H1 (cell line): Measurements from ENCODE around the gene SLC1A7. TPM values are rescaled to one million over a fixed set of nuclear protein-coding genes. Genes with fewer than 3 reads are reported as not detected.

Source experiments
- CTCF ChIA-PET: fragments of 300-600 bp; sonication (Branson Sonifier 250); formaldehyde crosslinking; loops from one replicate; lab custom pipeline; 2021; ENCODE audit not compliant: partially characterized antibody; lab: Charles Lee
- POLR2A ChIA-PET: fragments of 300-600 bp; sonication (Branson Sonifier 250); formaldehyde crosslinking; loops from one replicate; lab custom pipeline; 2021; ENCODE audit warnings: inconsistent platforms; ENCODE audit not compliant: partially characterized antibody; lab: Charles Lee
- DNase-seq, 2 experiments: peaks; one replicate each; pipeline versions ENCODE4 v3.0.0 to v3.0.0-alpha.2; 2010 to 2022; ENCODE audit warnings: low spot score in 2 of 2, low read depth in 1 of 2, mixed read lengths in 1 of 2
- FAIRE-seq: peaks from 2 replicates; lab custom pipeline; 2011; peaks lifted over from hg19 to GRCh38; lab: Jason Lieb, UNC
- H2AFZ ChIP-seq: 2 replicates; pipeline ENCODE4 v1.8.1; 2012; ENCODE audit warnings: low read length, inconsistent platforms
- H2AK5ac ChIP-seq: 2 replicates; pipeline ENCODE4 v1.6.1; 2013; ENCODE audit warnings: low read depth, low read length
- H2BK120ac ChIP-seq: replicated peaks from 2 replicates; pipeline ENCODE3; 2013; ENCODE audit warnings: low read depth, low read length, inconsistent platforms
- H2BK12ac ChIP-seq: 2 replicates; pipeline ENCODE4 v1.6.1; 2013; ENCODE audit warnings: low read depth, low read length
- H2BK15ac ChIP-seq: 2 replicates; pipeline ENCODE4 v1.6.1; 2013; ENCODE audit warnings: low read length
- H2BK20ac ChIP-seq: 2 replicates; pipeline ENCODE4 v1.6.1; 2013; ENCODE audit warnings: low read length
- H2BK5ac ChIP-seq: 2 replicates; pipeline ENCODE4 v1.6.1; 2013; ENCODE audit warnings: low read depth, low read length
- H3K14ac ChIP-seq: 2 replicates; pipeline ENCODE4 v1.6.1; 2013; ENCODE audit warnings: inconsistent platforms; ENCODE audit not compliant: insufficient read length
- H3K18ac ChIP-seq: 2 replicates; pipeline ENCODE4 v1.6.1; 2013; ENCODE audit warnings: low read length; ENCODE audit errors: extremely low read depth
- H3K23ac ChIP-seq: 2 replicates; pipeline ENCODE4 v1.6.1; 2013; ENCODE audit warnings: inconsistent platforms; ENCODE audit not compliant: insufficient read length
- H3K23me2 ChIP-seq: 2 replicates; pipeline ENCODE4 v1.6.1; 2013; ENCODE audit warnings: low read depth, low read length
- H3K27ac ChIP-seq: 2 replicates; pipeline ENCODE4 v1.6.1; 2011; ENCODE audit warnings: low read depth, low read length, inconsistent platforms
- H3K27me3 ChIP-seq, 4 experiments: replicated peaks in 1 of 4; 1 replicate in 1 of 4; 2 replicates in 3 of 4; pipeline versions ENCODE4 v1.6.1 to v1.8.1; 2011 to 2013; ENCODE audit warnings: low read length in 3 of 4, mild to moderate bottlenecking in 3 of 4, inconsistent platforms in 2 of 4, mixed read lengths in 2 of 4, moderate library complexity in 1 of 4; ENCODE audit not compliant: control insufficient read depth in 3 of 4, insufficient read depth in 3 of 4; ENCODE audit errors: extremely low read depth in 1 of 4
- H3K36me3 ChIP-seq, 4 experiments: 2 replicates each; pipeline versions ENCODE4 v1.6.1 to v1.8.1; 2011 to 2013; ENCODE audit warnings: mild to moderate bottlenecking in 4 of 4, low read length in 3 of 4, moderate library complexity in 2 of 4, control low read depth in 1 of 4, inconsistent platforms in 1 of 4; ENCODE audit not compliant: insufficient read depth in 4 of 4, control insufficient read depth in 2 of 4
- H3K4ac ChIP-seq: replicated peaks from 2 replicates; pipeline ENCODE3; 2013; ENCODE audit warnings: low read length, low read depth, mixed read lengths, inconsistent platforms; ENCODE audit not compliant: insufficient read length
- H3K4me1 ChIP-seq, 4 experiments: replicated peaks in 1 of 4; 1 replicate in 1 of 4; 2 replicates in 3 of 4; pipeline versions ENCODE4 v1.6.1 to v1.8.1; 2011 to 2013; ENCODE audit warnings: low read length in 3 of 4, inconsistent platforms in 2 of 4, mixed read lengths in 1 of 4; ENCODE audit not compliant: insufficient read depth in 4 of 4, control insufficient read depth in 3 of 4
- H3K4me2 ChIP-seq, 2 experiments: 2 replicates each; pipeline versions ENCODE4 v1.6.1 to v1.8.1; 2011 to 2013; ENCODE audit warnings: low read depth in 2 of 2, low read length in 2 of 2, control low read depth in 1 of 2, inconsistent platforms in 1 of 2, mild to moderate bottlenecking in 1 of 2; ENCODE audit not compliant: insufficient read depth in 1 of 2
- H3K4me3 ChIP-seq, 4 experiments: fragments of 200-600, 300-600 bp in 1 of 4; sonication (generic), shearing (Covaris generic), sonication (Bioruptor Twin) in 1 of 4; 2 replicates each; pipeline versions ENCODE4 v1.5.1 to v1.8.1; 2011 to 2016; ENCODE audit warnings: low read length in 4 of 4, low read depth in 3 of 4, control low read depth in 2 of 4, inconsistent platforms in 2 of 4, mild to moderate bottlenecking in 2 of 4, mixed read lengths in 1 of 4, moderate library complexity in 1 of 4; ENCODE audit not compliant: insufficient read depth in 2 of 4; ENCODE audit errors: extremely low read depth in 1 of 4
- H3K56ac ChIP-seq: replicated peaks from 2 replicates; pipeline ENCODE3; 2013; ENCODE audit warnings: low read depth, mild to moderate bottlenecking, mixed read lengths, low read length, inconsistent platforms; ENCODE audit not compliant: insufficient read length
- H3K79me1 ChIP-seq: 2 replicates; pipeline ENCODE4 v1.6.1; 2013; ENCODE audit warnings: low read depth, low read length, control low read depth
- H3K79me2 ChIP-seq, 2 experiments: 2 replicates each; pipeline versions ENCODE4 v1.6.1 to v1.8.1; 2012 to 2013; ENCODE audit warnings: low read length in 2 of 2, mild to moderate bottlenecking in 2 of 2, inconsistent platforms in 1 of 2; ENCODE audit not compliant: insufficient read depth in 2 of 2, control insufficient read depth in 1 of 2
- H3K9ac ChIP-seq, 4 experiments: replicated peaks in 1 of 4; 1 replicate in 1 of 4; 2 replicates in 3 of 4; pipeline versions ENCODE4 v1.6.1 to v1.8.1; 2011 to 2013; ENCODE audit warnings: low read depth in 3 of 4, low read length in 3 of 4, control low read depth in 2 of 4, mild to moderate bottlenecking in 2 of 4, moderate library complexity in 2 of 4, inconsistent platforms in 1 of 4; ENCODE audit errors: extremely low read depth in 1 of 4
- H3K9me3 ChIP-seq, 2 experiments: 2 replicates each; pipeline versions ENCODE4 v1.6.1 to v1.8.1; 2012 to 2013; ENCODE audit warnings: mild to moderate bottlenecking in 2 of 2, moderate library complexity in 2 of 2, control low read depth in 1 of 2, inconsistent platforms in 1 of 2, low read depth in 1 of 2, low read length in 1 of 2, mixed read lengths in 1 of 2; ENCODE audit not compliant: insufficient read depth in 2 of 2
- H4K20me1 ChIP-seq, 2 experiments: replicated peaks in 1 of 2; 2 replicates each; pipeline versions ENCODE3 to v1.8.1; 2011 to 2013; ENCODE audit warnings: inconsistent platforms in 2 of 2, low read length in 2 of 2, mild to moderate bottlenecking in 1 of 2; ENCODE audit not compliant: insufficient read depth in 2 of 2, control insufficient read depth in 1 of 2
- H4K5ac ChIP-seq: 2 replicates; pipeline ENCODE4 v1.6.1; 2013; ENCODE audit warnings: low read length, low read depth, mixed read lengths, inconsistent platforms; ENCODE audit not compliant: insufficient read length
- H4K8ac ChIP-seq: 2 replicates; pipeline ENCODE4 v1.8.0; 2013; ENCODE audit warnings: mild to moderate bottlenecking, moderate library complexity, low read length, inconsistent platforms; ENCODE audit not compliant: insufficient read depth; ENCODE audit errors: extremely low read depth
- H4K91ac ChIP-seq: replicated peaks from 2 replicates; pipeline ENCODE3; 2013; ENCODE audit warnings: low read length, mixed read lengths, inconsistent platforms; ENCODE audit not compliant: insufficient read length
- ASH2L ChIP-seq: fragments of 200-600, 300-600 bp; sonication (generic); IDR thresholded peaks from one replicate; pipeline ENCODE4 v1.7.1; 2017; ENCODE audit warnings: low read length
- BACH1 ChIP-seq: IDR thresholded peaks from 2 replicates; pipeline ENCODE4 v1.6.1; 2012; ENCODE audit warnings: low read length, improper control_type of control experiment
- BCL11A ChIP-seq, 2 experiments: IDR thresholded peaks; one replicate each; pipeline ENCODE4 v1.6.1; 2011; ENCODE audit warnings: low read depth in 2 of 2, low read length in 2 of 2, mild to moderate bottlenecking in 2 of 2
- CHD1 ChIP-seq: IDR thresholded peaks from 2 replicates; pipeline ENCODE4 v1.6.1; 2012; ENCODE audit warnings: low read depth, low read length, improper control_type of control experiment
- EP300 ChIP-seq, 2 experiments: IDR thresholded peaks; 1 replicate in 1 of 2; 2 replicates in 1 of 2; pipeline ENCODE4 v1.6.1; 2011 to 2012; ENCODE audit warnings: low read depth in 2 of 2, low read length in 2 of 2, mild to moderate bottlenecking in 2 of 2, borderline replicate concordance in 1 of 2, inconsistent platforms in 1 of 2, moderate library complexity in 1 of 2
- HDAC2 ChIP-seq, 2 experiments: fragments of 300-600 bp in 1 of 2; sonication (generic) in 1 of 2; IDR thresholded peaks; 2 replicates each; pipeline ENCODE4 v1.6.1; 2011 to 2012; ENCODE audit warnings: low read depth in 2 of 2, low read length in 2 of 2, mild to moderate bottlenecking in 2 of 2, moderate library complexity in 2 of 2, borderline replicate concordance in 1 of 2, inconsistent platforms in 1 of 2
- JUN ChIP-seq: IDR thresholded peaks from 2 replicates; pipeline ENCODE4 v1.6.1; 2011; ENCODE audit warnings: low read depth, mild to moderate bottlenecking, improper control_type of control experiment, low read length
- NRF1 ChIP-seq: IDR thresholded peaks from 2 replicates; pipeline ENCODE4 v1.6.1; 2011; ENCODE audit warnings: mild to moderate bottlenecking, low read depth, low read length, improper control_type of control experiment
- SP1 ChIP-seq: IDR thresholded peaks from 2 replicates; pipeline ENCODE4 v1.6.1; 2011; ENCODE audit warnings: low read depth, low read length
- SP4 ChIP-seq: IDR thresholded peaks from 2 replicates; pipeline ENCODE4 v1.6.1; 2012; ENCODE audit warnings: low read length, inconsistent platforms
- TAF1 ChIP-seq: IDR thresholded peaks from 2 replicates; pipeline ENCODE4 v1.6.1; 2011; ENCODE audit warnings: mild to moderate bottlenecking, low read depth, low read length
- WGBS, 2 experiments: shearing (Covaris generic) in 1 of 2; methylation state at CpG; one replicate each; pipeline versions ENCODE4 v1.1.6 to v1.1.7; 2013 to 2015; ENCODE audit warnings: low lambda C conversion rate in 2 of 2, mixed read lengths in 2 of 2, inconsistent platforms in 1 of 2, low coverage in 1 of 2, missing lambda C conversion rate in 1 of 2; ENCODE audit not compliant: insufficient replicate concordance in 2 of 2, insufficient coverage in 1 of 2, insufficient read length in 1 of 2; ENCODE audit errors: extremely low coverage in 1 of 2, missing lambda C conversion rate in 1 of 2; 5-methylcytosine and 5-hydroxymethylcytosine counted together
- polyA plus RNA-seq, 7 experiments: library from polyadenylated mRNA; depleted of rRNA in 3 of 7; stranded (reverse) in 5 of 7; unstranded in 2 of 7; fragments of >200 nt in 5 of 7; fragments of 200-250 nt in 2 of 7; gene quantifications; 1 replicate in 5 of 7; 2 replicates in 1 of 7; 4 replicates in 1 of 7; pipeline versions ENCODE4 v1.2.1 to v1.2.3, GENCODE V29; 2011 to 2013; ENCODE audit warnings: missing spikeins in 2 of 7, mixed read lengths in 2 of 7
- total RNA-seq: library from RNA; stranded (reverse); fragmentation: NEBNext Ultra II Directional; extraction: Animal tissue kit (Norgen Biotek cat#: 25700); gene quantifications from 2 replicates; pipeline ENCODE4 v1.2.1, GENCODE V29; 2021
- TF ChIP-seq, protein P1 (sequence below): IDR thresholded peaks from 2 replicates; pipeline ENCODE4 v1.6.1; 2012; ENCODE audit warnings: low read length, inconsistent platforms
- TF ChIP-seq, protein P2 (sequence below): IDR thresholded peaks from 2 replicates; pipeline ENCODE4 v1.6.1; 2012; ENCODE audit warnings: inconsistent platforms

Gene SLC1A7
- total and polyA plus RNA-seq, 2 of the 8 experiments (the other 6 are each of a cell fraction or from before 2014, with no cell fraction given): not detected

DNA sequence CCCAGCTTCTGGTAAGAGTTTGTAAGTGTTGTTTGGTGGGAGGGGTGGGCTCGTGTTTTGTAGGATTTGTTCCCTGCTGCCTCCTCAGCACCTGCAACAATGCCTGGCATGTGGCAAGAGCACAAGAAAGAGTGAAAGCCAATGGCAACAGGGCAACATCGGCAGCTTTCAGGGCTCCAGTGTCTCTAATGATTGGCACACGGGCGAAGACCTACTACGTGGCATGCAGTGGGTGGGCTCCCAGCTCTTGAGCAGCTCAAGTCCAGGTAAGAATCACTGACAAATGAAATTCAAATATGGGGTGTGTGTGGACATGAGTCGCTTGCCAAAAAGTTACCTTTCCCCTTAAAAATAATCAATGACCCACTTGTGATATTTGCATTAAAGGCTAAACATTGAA lies 23.9 kb upstream of the SLC1A7 start:
- WGBS, 2 experiments: 84% methylated on average over 6 of the region's 6 CpGs; no CpG with 5 or more reads in 1 of the 2 experiments
- H4K91ac ChIP-seq: no peak overlapping the region
- no peak overlapping the region for H3K27ac ChIP-seq
- no peak overlapping the region for H2BK20ac ChIP-seq
- H3K18ac ChIP-seq: no peak overlapping the region
- H3K4me3 ChIP-seq: no peak overlapping the region
- H3K56ac ChIP-seq: no peak overlapping the region
- H3K9ac ChIP-seq: no peak overlapping the region
- no peak for TF ChIP-seq TAF1
- no peak for TF ChIP-seq CHD1
- no peak for TF ChIP-seq SP1
- no peak for TF ChIP-seq JUN
- TF ChIP-seq SP4: no peak
- no peak for TF ChIP-seq ASH2L
- TF ChIP-seq BACH1: no peak
- no peak for TF ChIP-seq HDAC2 (IDR thresholded peaks at IDR 0.05; ENCODE audit: borderline replicate concordance in 1 of 2, low read depth in 2 of 2, low read length in 2 of 2)
- TF ChIP-seq, protein P1, sequence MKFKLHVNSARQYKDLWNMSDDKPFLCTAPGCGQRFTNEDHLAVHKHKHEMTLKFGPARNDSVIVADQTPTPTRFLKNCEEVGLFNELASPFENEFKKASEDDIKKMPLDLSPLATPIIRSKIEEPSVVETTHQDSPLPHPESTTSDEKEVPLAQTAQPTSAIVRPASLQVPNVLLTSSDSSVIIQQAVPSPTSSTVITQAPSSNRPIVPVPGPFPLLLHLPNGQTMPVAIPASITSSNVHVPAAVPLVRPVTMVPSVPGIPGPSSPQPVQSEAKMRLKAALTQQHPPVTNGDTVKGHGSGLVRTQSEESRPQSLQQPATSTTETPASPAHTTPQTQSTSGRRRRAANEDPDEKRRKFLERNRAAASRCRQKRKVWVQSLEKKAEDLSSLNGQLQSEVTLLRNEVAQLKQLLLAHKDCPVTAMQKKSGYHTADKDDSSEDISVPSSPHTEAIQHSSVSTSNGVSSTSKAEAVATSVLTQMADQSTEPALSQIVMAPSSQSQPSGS: no peak
- no peak for TF ChIP-seq NRF1
- TF ChIP-seq EP300 (IDR thresholded peaks at IDR 0.05; ENCODE audit: borderline replicate concordance in 1 of 2, low read depth in 2 of 2, low read length in 2 of 2): no peak
- no peak for TF ChIP-seq BCL11A (IDR thresholded peaks at IDR 0.05; ENCODE audit: low read depth in 2 of 2, low read length in 2 of 2)
- TF ChIP-seq, protein P2, sequence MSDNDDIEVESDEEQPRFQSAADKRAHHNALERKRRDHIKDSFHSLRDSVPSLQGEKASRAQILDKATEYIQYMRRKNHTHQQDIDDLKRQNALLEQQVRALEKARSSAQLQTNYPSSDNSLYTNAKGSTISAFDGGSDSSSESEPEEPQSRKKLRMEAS: no peak
- no peak overlapping the region; a peak in 1 of 4 replicates for H3K4me2 ChIP-seq
- no peaks in the 10 kb centered on the region for H3K23me2 ChIP-seq
- no peaks in the 10 kb centered on the region for H3K79me1 ChIP-seq
- FAIRE-seq (no peak), DNase-seq (no peak)
- H4K20me1 ChIP-seq: no peaks in the 10 kb centered on the region
- H3K79me2 ChIP-seq: no peaks in the 10 kb centered on the region
- H2BK12ac ChIP-seq: no peak overlapping the region
- ChIA-PET POLR2A (interaction anchor here (1.5 kb wide), 1 partner anchor 10 kb away, joined by 3 read pairs; no protein-coding TSS in a partner anchor), CTCF (interaction anchor here (0.7 to 3.1 kb wide), 6 partner anchors 9 to 262 kb away, joined by 3 to 11 read pairs (median 3); no protein-coding TSS in a partner anchor)
- no peak overlapping the region for H3K4ac ChIP-seq
- peaks cover 0 to 12% (median 6%) of the 10 kb centered on the region in 4 experiments; a peak in 3 of 7 replicates for H3K4me1 ChIP-seq
- no peak overlapping the region for H2AFZ ChIP-seq
- H2BK120ac ChIP-seq: no peak overlapping the region
- no peak overlapping the region for H4K5ac ChIP-seq
- no peaks in the 10 kb centered on the region for H3K36me3 ChIP-seq
- H4K8ac ChIP-seq: no peak overlapping the region
- H3K9me3 ChIP-seq: no peaks in the 10 kb centered on the region
- no peak overlapping the region for H3K14ac ChIP-seq
- H2BK5ac ChIP-seq: no peak overlapping the region
- H3K23ac ChIP-seq: no peak overlapping the region
- no peak overlapping the region for H2AK5ac ChIP-seq
- no peaks in the 10 kb centered on the region for H3K27me3 ChIP-seq
- H2BK15ac ChIP-seq: no peak overlapping the region
